ENCODE measurements around the gene HAGHL.
"Not testable (repeated sequence)": the region's sequence is repeated elsewhere in the genome, so short reads cannot be mapped to it uniquely, and the experiment has no call there.

HAGHL gene

DNA sequence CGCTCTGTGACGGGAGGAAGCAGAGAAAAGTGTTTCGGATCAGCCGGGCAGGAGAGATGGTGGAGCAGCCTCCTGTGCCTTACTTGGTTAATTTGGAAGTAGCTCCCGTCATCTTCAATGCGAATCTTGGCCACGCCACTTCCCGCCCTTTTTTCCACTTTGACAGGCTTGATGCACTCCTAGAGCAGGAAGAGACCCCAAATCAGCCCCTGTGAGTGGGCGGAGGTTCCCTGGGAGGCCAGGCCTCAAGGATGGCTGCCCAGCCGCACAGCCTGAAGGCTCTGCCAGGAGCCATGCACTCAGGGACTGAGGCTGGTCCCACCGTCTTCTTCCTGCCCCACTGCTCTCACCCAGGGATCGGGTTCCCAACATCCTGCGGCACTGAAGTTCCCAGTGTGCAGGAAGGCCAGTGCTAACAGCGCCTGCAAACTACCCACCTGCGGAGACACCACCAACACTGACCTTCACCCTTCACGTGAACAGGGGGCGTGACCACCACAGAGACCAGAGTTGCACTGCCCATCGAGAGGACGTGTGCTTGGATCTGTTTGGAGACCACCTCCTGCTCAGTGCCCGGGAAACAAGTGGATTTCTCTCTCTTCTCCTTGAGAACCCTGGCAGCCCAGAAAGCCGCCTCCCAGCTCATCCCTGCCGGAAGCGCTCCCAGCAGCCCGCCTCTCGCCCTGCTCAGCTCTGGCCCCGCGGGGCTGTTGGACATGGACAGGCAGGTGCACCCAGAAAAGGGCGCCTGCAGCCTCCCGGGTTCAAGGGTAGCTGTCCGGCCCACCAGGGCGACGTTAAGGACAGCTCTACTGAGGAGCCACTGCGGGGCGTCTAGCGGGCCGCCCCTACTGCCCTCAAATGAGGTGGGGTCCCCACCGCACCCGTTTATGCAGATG lies 12.9 kb downstream of the HAGHL start:
- H3K27me3 Mint-ChIP-seq: no peaks in the 10 kb centered on the region
- no peak for DNase-seq
- H3K4me3 Mint-ChIP-seq: peak overlapping the region; percentile 86
- H3K27ac Mint-ChIP-seq: peak overlapping the region; percentile 71
- peaks cover 42% of the 10 kb centered on the region for H3K4me1 Mint-ChIP-seq (ENCODE audit: low read depth)
- no peaks in the 10 kb centered on the region for H3K9me3 Mint-ChIP-seq
- H3K36me3 Mint-ChIP-seq (ENCODE audit: low read depth): peaks cover 45% of the 10 kb centered on the region

DNA sequence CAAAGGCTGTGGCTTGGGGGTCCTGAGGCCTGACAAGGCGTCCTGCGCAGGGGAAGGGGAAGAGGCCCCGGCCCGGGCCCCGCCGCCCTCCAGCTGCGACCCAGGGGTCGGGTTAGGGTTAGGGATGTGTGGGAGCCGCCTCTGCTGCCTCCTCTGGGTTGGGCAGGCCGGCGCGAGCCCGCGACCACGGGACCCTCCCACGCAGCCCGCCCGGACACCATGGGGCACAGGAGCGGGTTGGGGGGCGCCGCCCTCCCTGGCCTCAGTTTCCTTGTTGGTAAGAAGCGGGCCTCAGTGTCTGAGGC lies 13.5 kb downstream of the HAGHL start:
- Mint-ChIP-seq H3K27ac (peak overlapping the region; percentile 76), H3K9me3 (no peaks in the 10 kb centered on the region), H3K36me3 (ENCODE audit: low read depth) (peaks cover 39% of the 10 kb centered on the region), H3K27me3 (no peaks in the 10 kb centered on the region), H3K4me3 (peak overlapping the region; percentile 86), H3K4me1 (ENCODE audit: low read depth) (peaks cover 36% of the 10 kb centered on the region)
- no peak for DNase-seq

DNA sequence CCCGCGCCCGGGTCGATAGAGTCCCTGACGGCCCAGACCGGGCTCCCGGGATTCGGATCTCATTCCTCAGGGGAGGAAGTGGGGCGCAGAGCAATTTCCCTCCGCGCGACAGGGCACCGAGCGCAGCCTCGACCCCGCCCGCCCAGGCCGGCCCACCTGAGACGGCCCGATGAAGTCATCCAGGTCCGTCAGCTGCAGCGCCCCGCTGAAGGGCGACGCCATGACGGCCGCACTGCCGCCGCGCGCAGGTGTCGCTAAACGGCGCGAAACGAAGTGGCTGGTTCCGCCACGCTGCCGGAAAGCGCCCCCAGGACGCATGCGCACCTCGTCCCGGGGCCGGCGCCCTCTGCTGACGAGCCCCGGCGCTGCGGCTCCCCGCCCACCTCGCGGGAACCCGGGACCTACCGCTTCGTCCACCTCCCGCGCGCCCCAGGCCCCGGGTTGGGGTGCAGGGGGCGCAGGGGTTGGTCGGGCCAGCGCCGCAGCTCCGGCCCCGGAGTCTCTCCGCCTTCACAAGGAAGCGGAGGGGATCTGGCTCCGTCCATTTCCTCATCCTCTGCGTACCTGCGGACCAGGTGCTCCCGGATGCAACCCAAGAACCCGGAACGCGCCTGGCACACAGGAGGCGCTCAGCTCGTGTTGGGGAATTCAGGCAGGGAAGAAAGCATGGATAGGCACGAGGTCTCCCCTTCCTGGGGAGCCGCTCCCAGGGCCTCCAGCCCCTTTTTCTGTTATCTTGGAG lies 14.0 kb downstream of the HAGHL start, which contains the start of gene CIAO3:
TSS of gene CIAO3 (minus strand) at position 234 of the 742 bp plus-strand sequence. CDS start at position 222, 12 bp downstream.
- Mint-ChIP-seq H3K4me3 (peak within 1 kb of the TSS; percentile 86), H3K27ac (peak within 1 kb of the TSS; percentile 80), H3K36me3 (ENCODE audit: low read depth) (peaks cover 36% of the 10 kb centered on the region), H3K4me1 (ENCODE audit: low read depth) (peaks cover 31% of the 10 kb centered on the region), H3K9me3 (no peaks in the 10 kb centered on the region), H3K27me3 (no peaks in the 10 kb centered on the region)
- DNase-seq: peak; percentile 97

DNA sequence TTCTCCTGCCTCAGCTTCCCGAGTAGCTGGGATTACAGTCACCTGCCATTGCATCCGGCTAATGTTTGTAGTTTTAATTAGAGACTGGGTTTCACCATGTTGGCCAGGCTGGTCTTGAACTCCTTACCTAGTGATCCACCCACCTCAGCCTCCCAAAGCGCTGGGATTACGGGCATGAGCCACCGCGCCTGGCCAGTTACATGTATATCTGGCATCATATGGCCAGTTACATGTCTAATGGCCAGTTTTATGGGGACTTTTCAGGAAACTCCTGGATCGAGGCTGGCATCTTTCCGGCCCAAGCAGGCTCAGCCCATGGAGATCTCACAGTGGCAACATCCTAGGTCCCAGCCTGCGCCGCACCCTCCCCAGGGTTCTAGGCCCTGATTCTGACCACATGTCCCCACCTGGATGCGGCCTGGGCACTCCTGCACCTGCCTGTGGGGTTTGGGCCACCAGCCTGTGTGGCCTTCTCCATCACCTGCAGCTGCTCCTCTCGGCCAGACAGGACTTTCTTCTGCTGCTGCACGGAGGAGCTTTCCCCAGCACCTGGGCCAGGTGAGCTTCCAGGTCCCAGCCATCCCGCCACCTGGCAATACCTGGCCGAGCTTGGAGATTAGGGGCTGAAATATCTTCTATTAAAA lies 15.2 kb downstream of the HAGHL start:
- peak overlapping the region; percentile 77 for H3K4me3 Mint-ChIP-seq
- peaks cover 25% of the 10 kb centered on the region for H3K36me3 Mint-ChIP-seq (ENCODE audit: low read depth)
- H3K27me3 Mint-ChIP-seq: no peaks in the 10 kb centered on the region
- H3K9me3 Mint-ChIP-seq: no peaks in the 10 kb centered on the region
- no peak for DNase-seq
- no peak overlapping the region for H3K27ac Mint-ChIP-seq
- peaks cover 21% of the 10 kb centered on the region for H3K4me1 Mint-ChIP-seq (ENCODE audit: low read depth)

DNA sequence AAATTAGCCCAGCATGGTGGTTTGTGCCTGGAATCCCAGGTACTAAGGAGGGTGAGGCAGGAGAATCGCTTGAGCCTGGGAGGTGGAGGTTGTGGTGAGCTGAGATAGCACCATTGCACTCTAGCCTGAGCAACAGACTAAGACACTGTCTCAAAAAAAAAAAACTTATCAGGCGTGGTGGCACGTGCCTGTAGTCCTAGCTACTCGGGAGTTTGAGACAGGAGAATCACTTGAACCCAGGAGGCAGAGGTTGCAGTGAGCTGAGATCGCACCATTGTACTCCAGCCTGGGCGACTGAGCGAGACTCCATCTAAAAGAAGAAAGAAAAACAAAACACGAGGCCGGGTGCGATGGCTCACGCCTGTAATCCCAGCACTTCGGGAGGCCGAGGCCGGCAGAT lies 16.0 kb downstream of the HAGHL start:
- H3K36me3 Mint-ChIP-seq (ENCODE audit: low read depth): peaks cover 17% of the 10 kb centered on the region
- peaks cover 16% of the 10 kb centered on the region for H3K4me1 Mint-ChIP-seq (ENCODE audit: low read depth)
- H3K27ac Mint-ChIP-seq, H3K9me3 Mint-ChIP-seq, H3K27me3 Mint-ChIP-seq, H3K4me3 Mint-ChIP-seq, DNase-seq: not testable (repeated sequence)

DNA sequence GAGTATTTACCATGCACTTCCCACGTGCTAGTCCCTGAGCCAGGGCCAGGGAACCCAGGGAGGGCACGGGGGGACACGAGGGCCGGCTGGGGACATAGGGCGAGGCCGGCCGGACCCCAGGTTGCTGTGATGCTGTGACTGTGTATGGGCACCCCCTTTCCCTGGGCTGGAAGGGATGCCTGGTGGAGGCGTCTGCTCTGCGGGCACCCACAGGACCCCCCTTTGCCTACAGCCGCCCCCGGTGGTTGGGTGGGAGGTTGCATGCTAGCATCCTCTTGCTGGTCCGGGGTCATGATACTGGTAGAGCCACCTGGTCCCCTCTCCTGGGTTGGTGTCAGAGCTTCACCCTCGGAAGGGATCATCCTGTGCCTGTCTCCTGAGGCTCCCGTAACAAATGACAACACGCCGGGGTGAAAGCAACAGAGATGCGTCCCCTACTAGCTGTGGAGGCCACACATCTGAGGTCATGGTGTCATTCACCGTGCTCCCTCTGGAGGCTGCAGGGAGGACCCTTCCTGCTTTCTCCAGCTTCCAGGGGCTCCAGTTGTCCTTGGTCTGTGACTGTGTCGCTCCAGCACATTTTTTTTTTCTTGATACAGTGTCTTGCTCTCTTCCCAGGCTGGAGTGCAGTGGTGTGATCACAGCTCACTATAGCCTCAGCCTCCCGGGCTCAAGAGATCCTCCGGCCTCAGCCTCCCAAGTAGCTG lies 17.0 kb downstream of the HAGHL start:
- Mint-ChIP-seq H3K4me1 (ENCODE audit: low read depth) (peaks cover 13% of the 10 kb centered on the region), H3K9me3 (no peaks in the 10 kb centered on the region), H3K27me3 (no peaks in the 10 kb centered on the region), H3K4me3 (no peak overlapping the region), H3K27ac (no peak overlapping the region), H3K36me3 (ENCODE audit: low read depth) (peaks cover 11% of the 10 kb centered on the region)
- no peak for DNase-seq

DNA sequence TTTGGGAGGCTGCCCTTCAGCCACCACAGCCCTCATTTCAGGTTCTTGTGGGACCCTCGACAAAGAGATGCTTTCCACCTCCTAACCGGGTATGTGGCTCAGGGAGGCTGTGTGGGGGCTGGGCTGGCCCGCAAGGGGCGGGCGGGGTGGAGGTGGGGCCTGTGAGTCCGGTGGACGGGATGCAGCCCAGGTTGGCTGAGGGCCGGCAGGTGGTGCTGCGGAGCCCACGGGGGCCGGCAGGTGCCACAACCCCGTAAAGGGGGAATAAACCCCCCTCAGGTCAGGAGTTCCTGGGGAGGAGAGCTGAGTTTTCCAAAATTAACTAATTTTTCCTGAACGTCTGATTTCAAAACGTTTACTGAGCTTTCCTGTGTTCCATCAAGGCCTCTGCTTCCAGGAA lies 18.8 kb downstream of the HAGHL start:
- Mint-ChIP-seq H3K4me3 (no peak overlapping the region), H3K27ac (no peak overlapping the region), H3K4me1 (ENCODE audit: low read depth) (peaks cover 3% of the 10 kb centered on the region), H3K36me3 (ENCODE audit: low read depth) (no peaks in the 10 kb centered on the region), H3K27me3 (no peaks in the 10 kb centered on the region), H3K9me3 (no peaks in the 10 kb centered on the region)
- no peak for DNase-seq

DNA sequence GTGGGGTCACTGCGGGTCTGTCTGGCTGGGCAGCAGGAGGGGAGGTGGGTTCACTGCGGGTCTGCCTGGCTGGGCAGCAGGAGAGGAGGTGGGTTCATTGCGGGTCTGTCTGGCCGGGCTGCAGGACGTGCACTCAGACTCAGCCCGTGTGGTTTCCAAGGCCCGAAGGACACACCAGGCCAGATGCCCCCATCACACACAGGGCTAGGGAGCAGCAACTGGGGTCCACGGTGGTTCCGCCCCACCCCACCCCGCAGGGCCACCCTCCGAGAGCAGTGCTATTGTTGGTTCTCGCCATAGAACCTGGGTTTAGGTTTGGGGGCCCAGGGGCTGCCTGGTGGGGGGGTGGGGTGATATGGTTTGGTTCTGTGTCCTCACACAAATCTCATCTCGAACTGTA lies 19.7 kb downstream of the HAGHL start:
- Mint-ChIP-seq H3K36me3 (ENCODE audit: low read depth) (no peaks in the 10 kb centered on the region), H3K4me3 (no peak overlapping the region), H3K27ac (no peak overlapping the region), H3K4me1 (ENCODE audit: low read depth) (no peaks in the 10 kb centered on the region), H3K9me3 (no peaks in the 10 kb centered on the region), H3K27me3 (no peaks in the 10 kb centered on the region)
- no peak for DNase-seq

DNA sequence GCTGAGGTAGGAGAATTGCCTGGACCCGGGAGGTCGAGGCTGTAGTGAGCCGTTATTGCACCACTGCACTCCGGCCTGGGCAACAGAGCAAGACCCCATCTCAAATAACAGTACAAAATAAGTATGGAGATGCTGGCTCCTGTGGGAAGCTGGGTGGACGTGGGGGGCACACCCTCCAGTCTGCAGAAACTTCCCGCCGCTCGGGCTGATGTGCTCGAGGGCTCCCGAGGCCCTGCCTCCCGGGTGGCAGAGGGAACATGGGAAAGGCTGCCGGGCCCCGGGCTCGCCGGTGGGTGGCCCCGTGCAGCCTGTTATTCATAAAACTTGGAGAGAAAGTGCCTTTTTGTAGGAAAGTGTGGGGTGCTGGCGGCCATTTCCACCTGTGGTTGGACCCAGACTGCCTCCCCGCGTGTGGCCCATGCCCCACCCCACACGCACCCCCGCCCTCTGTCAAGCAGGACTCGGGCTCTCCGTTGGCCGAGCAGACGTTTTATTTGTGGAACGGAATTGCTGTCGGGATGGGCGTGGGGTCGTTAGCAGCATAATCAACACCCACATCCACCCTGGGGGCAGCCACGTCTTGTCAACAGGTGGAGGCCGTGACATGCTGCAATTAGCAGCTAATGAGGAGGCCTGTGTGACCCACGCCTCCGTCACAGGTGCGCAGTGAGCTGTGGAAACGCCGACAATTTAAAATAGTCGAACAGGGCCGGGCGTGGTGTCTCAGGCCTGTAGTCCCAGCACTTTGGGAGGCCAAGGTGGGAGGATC lies 21.3 kb downstream of the HAGHL start:
- H3K9me3 Mint-ChIP-seq: no peaks in the 10 kb centered on the region
- no peak for DNase-seq
- H3K27ac Mint-ChIP-seq: no peak overlapping the region
- no peaks in the 10 kb centered on the region for H3K27me3 Mint-ChIP-seq
- no peaks in the 10 kb centered on the region for H3K4me1 Mint-ChIP-seq (ENCODE audit: low read depth)
- no peak overlapping the region for H3K4me3 Mint-ChIP-seq
- no peaks in the 10 kb centered on the region for H3K36me3 Mint-ChIP-seq (ENCODE audit: low read depth)

DNA sequence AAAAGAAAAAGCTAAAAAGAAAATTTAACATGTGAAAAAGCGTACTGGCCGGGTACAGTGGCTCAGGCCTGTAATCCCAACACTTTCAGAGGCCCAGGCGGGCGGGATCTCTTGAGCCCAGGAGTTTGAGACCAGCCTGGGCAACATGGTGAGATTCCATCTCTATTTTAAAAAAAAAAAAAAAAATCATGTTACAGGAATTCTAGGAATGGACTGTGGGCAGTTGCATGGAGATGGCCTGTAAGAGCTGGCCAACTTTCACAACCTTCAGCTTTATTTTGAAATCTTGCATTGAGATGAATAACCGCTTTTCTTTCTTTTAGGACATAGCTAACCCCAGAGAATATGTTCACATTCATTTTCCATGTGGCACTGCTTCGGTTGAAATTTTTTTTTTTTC lies 22.1 kb downstream of the HAGHL start:
- no peaks in the 10 kb centered on the region for H3K27me3 Mint-ChIP-seq
- H3K9me3 Mint-ChIP-seq: no peaks in the 10 kb centered on the region
- H3K4me3 Mint-ChIP-seq: no peak overlapping the region
- DNase-seq: no peak
- H3K27ac Mint-ChIP-seq: no peak overlapping the region
- H3K4me1 Mint-ChIP-seq (ENCODE audit: low read depth): no peaks in the 10 kb centered on the region
- no peaks in the 10 kb centered on the region for H3K36me3 Mint-ChIP-seq (ENCODE audit: low read depth)

DNA sequence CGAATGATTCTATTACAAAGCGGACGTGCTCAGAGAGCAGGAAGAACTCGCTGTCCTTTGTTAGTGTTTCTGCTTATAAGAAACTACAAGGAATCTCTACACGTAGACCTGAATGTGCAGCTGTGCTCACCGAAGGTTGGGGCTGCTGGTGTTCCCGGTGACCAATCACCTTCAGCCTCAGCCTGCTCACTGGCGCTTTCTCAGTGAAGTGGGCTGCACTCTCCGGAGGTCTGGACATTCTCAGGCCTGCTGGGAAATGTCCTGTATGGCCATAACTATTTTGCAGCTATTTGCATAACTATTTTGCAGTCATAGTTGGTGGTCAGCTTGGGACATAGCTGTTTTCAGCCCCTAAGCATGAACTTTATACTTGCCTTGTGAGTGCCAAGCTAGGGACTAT lies 23.6 kb downstream of the HAGHL start:
- DNase-seq: no peak
- Mint-ChIP-seq H3K4me3 (no peak overlapping the region), H3K27ac (no peak overlapping the region), H3K36me3 (ENCODE audit: low read depth) (no peaks in the 10 kb centered on the region), H3K4me1 (ENCODE audit: low read depth) (peaks cover 2% of the 10 kb centered on the region), H3K27me3 (no peaks in the 10 kb centered on the region), H3K9me3 (no peaks in the 10 kb centered on the region)

DNA sequence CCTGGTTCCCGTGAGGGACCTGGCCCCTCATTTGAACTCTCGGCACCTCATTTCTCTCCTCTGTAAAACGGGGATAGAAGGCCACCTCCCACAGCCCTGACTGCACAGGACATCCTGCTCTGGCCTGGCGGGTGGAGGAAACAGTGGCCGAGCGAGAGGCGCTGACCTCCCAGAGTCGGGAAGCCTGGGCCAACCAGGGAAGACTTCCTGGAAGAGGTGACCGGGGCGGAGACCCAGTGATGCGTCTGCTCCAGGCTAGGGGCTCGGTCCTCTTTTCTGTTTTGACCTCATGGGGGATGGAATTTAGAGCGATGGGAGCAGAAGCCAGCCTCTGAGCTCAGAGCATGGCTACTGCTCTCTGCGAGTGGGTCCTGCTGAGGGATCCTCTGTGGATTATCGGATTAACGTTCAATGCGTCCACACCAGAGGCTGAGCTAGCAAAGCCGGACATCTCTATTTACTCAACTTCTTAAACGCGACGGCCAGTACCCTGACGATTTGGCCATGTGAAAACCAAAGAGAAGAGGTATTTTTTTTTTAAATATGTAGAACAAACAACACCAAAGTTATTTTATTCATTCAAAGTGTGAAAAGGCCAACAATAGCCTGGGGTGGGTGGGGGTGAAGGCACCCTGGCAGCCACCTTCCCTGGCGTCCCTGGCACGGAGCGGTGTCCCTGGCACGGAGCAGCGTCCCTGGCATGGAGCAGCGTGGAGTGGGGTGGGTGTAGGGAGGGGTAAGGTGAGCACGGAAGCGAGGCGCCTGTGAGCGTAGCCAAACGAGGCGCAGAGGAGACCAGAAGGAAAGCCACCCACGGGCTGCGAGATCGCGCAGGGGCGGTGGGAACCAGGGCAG lies 24.5 kb downstream of the HAGHL start:
- DNase-seq: no peak
- H3K27ac Mint-ChIP-seq: no peak overlapping the region
- H3K36me3 Mint-ChIP-seq (ENCODE audit: low read depth): no peaks in the 10 kb centered on the region
- H3K4me3 Mint-ChIP-seq: no peak overlapping the region
- H3K4me1 Mint-ChIP-seq (ENCODE audit: low read depth): peaks cover 2% of the 10 kb centered on the region
- peaks cover 2% of the 10 kb centered on the region for H3K9me3 Mint-ChIP-seq
- H3K27me3 Mint-ChIP-seq: peaks cover 1% of the 10 kb centered on the region

DNA sequence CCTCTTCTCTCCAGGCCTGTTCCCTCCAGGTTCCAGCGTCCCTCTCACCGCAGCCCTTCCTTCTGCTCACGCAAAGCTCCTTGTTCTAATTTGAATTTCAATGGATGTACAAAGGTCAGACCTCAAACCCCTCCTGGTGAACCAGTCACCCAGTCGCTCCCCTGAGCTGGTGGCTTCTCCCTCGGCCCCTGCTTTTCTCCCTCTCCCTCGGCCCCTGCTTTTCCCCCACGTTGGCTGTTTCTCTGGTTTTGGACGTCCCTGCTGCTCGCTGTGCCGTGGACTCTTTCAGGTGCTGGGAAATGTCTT lies 25.1 kb downstream of the HAGHL start:
- Mint-ChIP-seq H3K36me3 (ENCODE audit: low read depth) (no peaks in the 10 kb centered on the region), H3K27me3 (peaks cover 4% of the 10 kb centered on the region), H3K9me3 (peaks cover 4% of the 10 kb centered on the region), H3K27ac (no peak overlapping the region), H3K4me1 (ENCODE audit: low read depth) (peaks cover 6% of the 10 kb centered on the region), H3K4me3 (no peak overlapping the region)
- DNase-seq: no peak
